Measurements from ENCODE around the gene PLEKHG4B.
"Not testable (repeated sequence)": the region's sequence is repeated elsewhere in the genome, so short reads cannot be mapped to it uniquely, and the experiment has no call there.

PLEKHG4B gene

GRCh38 chr5:96976-97660 lies 5.2 kb downstream of the PLEKHG4B start:
- DNase-seq, result no peak

DNA sequence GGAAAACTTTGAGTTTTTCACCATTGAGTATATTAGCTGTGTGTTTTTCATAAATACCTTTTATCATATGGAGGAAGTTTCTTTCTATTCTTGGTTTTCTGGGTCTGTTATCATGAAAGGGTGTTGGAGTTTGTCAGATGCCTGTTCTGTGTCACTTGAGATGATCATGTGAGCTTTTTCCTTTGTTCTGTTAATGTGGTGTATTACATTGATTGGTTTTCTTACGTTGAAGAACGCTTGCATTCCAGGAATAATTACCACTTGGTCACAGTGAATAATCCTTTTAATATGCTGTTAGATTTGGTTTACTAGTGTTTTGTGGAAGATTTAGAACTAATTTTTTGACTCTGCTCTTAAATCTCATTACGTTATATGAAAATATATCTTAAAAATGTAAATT lies 7.8 kb downstream of the PLEKHG4B start:
- DNase-seq, result no peak

- no peak for DNase-seq
These were observed 10.6 kb downstream of the PLEKHG4B start for GRCh38 chr5:102411-103043.

DNA sequence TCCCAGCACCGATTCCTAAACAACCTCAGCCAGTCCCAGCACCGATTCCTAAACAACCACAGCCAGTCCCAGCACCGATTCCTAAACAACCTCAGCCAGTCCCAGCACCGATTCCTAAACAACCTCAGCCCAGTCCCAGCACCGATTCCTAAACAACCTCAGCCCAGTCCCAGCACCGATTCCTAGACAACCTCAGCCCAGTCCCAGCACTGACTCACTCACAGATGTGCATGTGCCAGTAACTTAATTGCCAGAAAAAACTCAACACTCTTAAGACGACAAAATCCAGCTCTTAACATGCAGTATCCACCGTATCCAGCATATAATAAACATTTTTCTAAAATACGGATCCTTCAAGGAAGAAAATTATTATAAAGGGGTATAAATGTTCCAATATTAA lies 12.1 kb downstream of the PLEKHG4B start:
- not testable (repeated sequence) for DNase-seq

GRCh38 chr5:104778-105296 lies 12.9 kb downstream of the PLEKHG4B start:
- DNase-seq, result no peak

DNA sequence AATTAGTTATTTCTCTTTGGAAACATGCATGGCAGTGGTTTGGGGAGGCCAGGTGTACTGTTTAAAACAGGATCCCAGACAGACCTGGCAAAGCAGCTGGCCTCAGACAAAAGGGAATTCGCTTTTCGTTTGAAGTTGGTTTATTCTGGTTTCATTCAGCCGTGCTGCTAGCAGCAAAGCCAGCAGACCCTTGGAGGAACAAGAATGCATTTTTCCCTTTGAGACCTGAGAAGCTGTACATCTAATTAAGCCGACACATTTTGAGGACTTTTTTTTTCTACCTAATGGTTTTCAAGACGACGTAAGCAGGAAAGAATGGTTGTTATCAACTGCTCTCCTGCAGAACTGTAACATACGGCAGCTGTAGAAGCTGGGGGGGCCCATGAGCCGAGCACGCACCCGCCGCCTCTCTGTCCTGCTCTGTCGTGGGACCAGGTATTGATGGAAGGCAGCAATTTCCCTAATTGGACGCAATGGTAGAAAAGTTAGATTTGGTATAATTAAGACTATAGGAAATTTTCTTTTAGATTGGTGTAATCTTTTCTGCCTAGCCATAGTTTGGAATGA lies 13.6 kb downstream of the PLEKHG4B start:
- DNase-seq, result no peak

DNA sequence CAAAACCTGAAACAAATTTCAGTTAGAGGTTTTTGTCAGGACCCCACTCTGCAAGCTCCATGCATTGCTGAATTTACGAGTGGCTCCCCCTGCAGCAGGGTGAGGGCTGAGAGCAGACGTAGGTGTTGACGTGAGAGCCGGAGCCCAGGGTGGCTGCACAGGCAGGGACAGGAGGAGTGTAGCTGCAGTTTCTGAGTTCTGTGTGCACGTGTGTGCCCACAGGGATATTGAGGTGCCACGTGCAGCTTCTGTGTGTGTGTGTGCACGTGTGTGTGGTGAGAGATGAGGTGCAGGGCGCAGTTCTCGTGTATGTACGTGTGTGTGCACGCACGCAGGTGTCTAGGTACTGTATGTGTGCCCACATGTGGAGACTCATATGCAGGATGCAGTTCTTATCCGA lies 14.6 kb downstream of the PLEKHG4B start:
- DNase-seq, result no peak

GRCh38 chr5:107526-107925 lies 15.6 kb downstream of the PLEKHG4B start:
- no peak for DNase-seq

- DNase-seq, result no peak
These were observed 17.9 kb downstream of the PLEKHG4B start for GRCh38 chr5:109826-110225.

DNA sequence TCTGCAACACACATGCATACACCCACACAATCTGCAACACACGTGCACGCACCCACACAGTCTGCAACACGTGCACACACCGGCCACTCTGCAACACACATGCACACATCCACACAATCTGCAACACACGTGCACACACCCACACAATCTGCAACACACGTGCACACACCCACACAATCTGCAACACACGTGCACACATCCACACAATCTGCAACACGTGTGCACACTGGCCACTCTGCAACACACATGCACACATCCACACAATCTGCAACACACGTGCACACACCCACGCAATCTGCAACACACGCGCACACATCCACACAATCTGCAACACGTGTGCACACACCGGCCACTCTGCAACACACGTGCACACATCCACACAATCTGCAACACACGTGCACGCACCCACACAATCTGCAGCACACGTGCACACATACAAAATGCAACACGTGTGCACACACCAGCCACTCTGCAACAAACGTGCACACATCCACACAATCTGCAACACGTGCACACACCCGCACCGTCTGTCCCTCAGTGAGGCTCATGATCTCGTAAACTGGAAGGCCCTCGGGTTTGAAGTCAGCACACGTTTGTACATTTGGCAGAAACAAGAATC lies 18.4 kb downstream of the PLEKHG4B start:
- no peak for DNase-seq

DNA sequence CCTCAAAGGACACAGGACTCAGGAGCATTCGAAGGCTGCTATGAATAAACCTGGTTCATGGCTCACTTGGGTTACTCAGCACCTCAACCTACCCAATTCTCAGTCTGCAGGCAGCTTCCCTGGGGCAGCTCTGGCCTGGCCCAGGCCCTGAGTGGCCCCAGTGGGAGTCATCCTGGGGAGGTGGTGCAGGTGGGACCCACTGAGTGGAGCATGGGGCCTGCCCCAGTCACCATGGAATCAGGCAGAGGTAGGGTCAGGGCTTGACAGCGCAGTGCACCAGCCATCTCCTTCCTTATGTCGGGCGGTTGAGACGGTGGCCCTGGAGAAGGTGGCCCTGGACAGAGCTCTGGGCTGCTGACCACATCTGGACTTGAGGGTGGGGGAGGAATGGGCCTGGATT lies 19.2 kb downstream of the PLEKHG4B start:
- no peak for DNase-seq

DNA sequence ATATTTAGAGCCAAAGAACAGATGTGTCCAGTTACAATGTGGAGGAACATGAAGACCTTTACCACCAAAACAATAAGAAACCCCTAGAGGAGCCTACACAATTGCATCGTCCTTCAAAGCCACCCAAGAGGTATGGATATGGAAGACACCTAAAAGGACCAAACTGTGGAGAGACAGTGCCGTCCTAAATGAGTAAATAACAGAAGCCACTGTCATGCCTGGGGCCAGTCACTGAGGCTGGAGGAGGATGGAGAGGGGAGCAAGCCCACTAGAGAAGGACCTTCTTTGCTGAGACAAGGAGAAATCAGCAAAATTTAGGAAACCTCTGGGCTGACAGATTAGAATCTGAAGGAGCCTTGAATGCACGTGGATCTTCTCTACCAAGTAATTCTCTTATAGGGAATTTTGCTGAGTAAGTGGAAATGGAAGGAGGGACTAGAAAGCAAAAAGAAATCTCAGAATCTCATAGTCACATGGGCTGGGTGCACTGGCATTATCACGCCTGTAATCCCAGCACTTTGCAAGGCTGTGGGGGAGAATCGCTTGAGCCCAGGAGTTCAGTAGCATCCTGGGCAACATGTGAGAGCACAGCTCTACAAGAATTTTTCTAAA lies 27.6 kb downstream of the PLEKHG4B start:
- no peak for DNase-seq

GRCh38 chr5:121432-121831 lies 29.5 kb downstream of the PLEKHG4B start:
- DNase-seq, result no peak

GRCh38 chr5:125815-126214 lies 33.8 kb downstream of the PLEKHG4B start:
- no peak for DNase-seq

- no peak for DNase-seq
These were observed 34.8 kb downstream of the PLEKHG4B start for GRCh38 chr5:126806-127205.

- DNase-seq, result no peak
These were observed 35.9 kb downstream of the PLEKHG4B start for GRCh38 chr5:127886-128285.

GRCh38 chr5:128446-128845 lies 36.5 kb downstream of the PLEKHG4B start:
- no peak for DNase-seq

GRCh38 chr5:129148-129547 lies 37.2 kb downstream of the PLEKHG4B start:
- no peak for DNase-seq

- no peak for DNase-seq
These were observed 37.9 kb downstream of the PLEKHG4B start for GRCh38 chr5:129820-130219.

- DNase-seq, result no peak
These were observed 38.7 kb downstream of the PLEKHG4B start for GRCh38 chr5:130601-131131.

GRCh38 chr5:136901-137300 lies 44.9 kb downstream of the PLEKHG4B start:
- no peak for DNase-seq

GRCh38 chr5:137741-138140 lies 45.8 kb downstream of the PLEKHG4B start:
- DNase-seq, result no peak

- no peak for DNase-seq
These were observed 47.0 kb downstream of the PLEKHG4B start for GRCh38 chr5:138936-139335.

Data from activated CD8-positive, alpha-beta memory T cell treated with anti-CD3 and anti-CD28 coated beads, Interleukin-2, amount 50 U/mL, for 4 hours (primary cell).